HG02973 (cell line): ENCODE measurements around the gene KCTD19.
A peak's percentile ranks its signal among the peaks of the same experiment; 100 is the strongest.

Source experiments
- ATAC-seq: cut with Tn5 transposase; IDR thresholded peaks from one replicate; pipeline ENCODE4 v1.9.1; 2021; ENCODE audit warnings: moderate library complexity; ENCODE audit not compliant: unreplicated experiment

Gene KCTD19

GRCh38 chr16:67327743-67328142 lies 1.2 kb upstream of the KCTD19 start:
- ATAC-seq: no peak

DNA sequence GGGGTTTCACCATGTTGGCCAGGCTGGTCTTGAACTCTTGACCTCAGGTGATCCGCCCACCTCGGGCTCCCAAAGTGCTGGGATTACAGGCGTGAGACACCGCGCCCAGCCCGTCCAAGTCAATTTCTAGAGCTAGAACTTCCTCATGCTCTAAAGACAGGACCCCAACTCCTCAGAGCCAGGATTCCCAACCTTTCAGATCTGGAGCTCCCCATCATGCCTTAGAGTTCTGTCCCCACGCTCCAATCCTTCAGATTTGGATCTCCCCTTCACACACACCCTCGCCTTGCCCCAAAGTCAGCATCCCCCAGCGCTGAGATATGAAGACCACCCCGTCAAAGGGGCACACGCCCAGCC lies 448 bp downstream of the KCTD19 start:
- no peak for ATAC-seq

DNA sequence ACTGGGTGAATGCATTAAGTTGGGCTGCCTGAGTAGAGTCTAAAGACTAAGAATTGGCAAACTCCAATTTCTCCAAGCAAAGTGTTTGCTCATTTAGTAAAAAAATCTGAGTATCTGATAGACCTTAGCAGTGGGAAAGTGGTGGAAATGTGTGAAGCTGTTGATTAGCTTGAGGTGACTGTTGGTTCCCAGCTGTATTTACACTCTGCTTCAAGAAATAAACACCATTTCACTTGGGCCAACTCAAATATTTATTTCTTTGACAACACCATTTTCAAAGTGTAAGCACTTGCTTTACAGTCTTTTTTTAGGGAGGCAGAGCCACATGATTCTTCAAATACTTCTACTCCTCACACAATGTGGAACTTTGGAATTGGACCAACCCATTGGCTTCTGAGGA lies 8.7 kb downstream of the KCTD19 start:
- no peak for ATAC-seq

DNA sequence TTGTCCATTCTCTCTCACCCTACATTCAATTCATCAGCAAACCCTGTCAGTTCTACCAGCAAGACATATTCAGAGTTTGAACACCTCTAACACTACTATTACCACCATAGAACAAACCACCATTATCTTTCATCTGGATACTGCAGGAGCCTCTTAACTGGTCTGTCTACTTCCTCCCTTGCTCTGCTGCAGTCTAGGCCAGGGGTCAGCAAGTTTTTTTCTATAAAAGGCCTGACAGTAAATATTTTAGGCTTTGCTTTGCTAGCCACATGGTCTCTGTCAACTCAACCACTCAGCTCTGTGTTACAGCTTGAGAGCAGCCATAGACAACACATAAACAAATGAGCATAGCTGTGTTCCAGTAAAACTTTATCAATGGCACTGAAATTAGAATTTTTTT lies 13.8 kb downstream of the KCTD19 start:
- no peak for ATAC-seq

DNA sequence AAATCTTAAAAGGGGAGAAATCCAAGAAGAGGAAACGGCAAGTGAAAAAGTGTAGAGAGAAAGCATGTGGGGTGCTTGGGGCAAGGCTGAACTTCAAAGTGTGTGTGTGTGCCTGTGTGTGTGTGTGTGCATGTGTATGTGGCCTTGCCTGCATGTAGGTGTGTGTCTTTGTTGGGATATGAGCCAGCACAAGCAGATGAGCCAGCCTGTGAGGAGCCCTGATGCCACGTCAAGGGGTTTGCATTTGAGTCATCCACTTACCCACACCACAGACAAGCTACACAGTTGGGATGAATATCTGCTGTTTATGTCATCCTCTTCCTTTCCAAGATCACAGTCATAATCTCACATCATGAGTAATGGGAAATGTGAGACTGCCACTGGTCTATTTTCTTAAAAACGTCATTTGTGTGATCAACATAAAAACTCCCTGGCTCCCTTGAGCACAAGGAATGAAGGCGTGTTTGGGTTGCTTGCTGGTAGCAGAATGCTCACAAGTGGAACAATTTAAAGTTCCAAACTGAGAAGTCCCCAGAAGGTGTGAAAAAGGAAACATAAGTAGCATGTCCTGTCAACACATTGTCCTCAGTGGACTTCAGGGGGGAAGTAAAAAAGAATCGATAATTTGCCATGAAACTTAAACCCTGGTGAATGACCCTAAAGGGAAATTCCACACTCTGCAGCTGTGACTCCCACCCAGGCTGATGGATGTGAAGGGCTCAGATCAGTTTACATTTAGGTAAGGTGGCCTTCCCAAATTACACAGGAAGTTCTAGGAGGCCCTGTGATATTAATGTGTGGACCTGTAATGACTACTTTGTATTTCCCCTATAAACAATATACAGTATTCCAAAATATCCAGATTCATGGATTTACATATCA lies 14.7 kb downstream of the KCTD19 start:
- ATAC-seq: peak; percentile 74

- ATAC-seq: no peak
Measured at GRCh38 chr16:67310561-67310960, 16.0 kb downstream of the KCTD19 start.

GRCh38 chr16:67305216-67306071 lies 21.1 kb downstream of the KCTD19 start:
- no peak for ATAC-seq

DNA sequence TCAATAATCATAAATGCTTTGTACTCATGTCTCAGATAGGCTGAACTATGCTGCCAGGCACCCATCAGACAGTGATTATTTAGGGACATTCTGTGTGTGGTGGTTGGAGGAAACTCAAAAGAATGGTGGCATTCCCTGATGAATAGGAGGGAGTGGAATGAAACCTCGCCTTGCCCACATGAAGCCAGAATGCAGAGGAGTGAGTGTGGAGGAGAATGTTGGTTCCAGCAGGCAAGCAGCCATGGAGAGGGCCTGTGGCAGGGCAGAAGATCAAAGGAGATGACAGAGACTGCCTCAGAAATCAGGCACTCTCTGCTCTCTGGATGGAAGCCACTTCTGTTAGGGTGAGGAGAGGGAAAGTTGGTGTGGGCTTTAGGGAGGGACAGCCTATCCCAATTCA lies 22.5 kb downstream of the KCTD19 start:
- no peak for ATAC-seq

- no peak for ATAC-seq
Measured at GRCh38 chr16:67302970-67303369, 23.6 kb downstream of the KCTD19 start.

- no peak for ATAC-seq
Measured at GRCh38 chr16:67302076-67302475, 24.5 kb downstream of the KCTD19 start.

DNA sequence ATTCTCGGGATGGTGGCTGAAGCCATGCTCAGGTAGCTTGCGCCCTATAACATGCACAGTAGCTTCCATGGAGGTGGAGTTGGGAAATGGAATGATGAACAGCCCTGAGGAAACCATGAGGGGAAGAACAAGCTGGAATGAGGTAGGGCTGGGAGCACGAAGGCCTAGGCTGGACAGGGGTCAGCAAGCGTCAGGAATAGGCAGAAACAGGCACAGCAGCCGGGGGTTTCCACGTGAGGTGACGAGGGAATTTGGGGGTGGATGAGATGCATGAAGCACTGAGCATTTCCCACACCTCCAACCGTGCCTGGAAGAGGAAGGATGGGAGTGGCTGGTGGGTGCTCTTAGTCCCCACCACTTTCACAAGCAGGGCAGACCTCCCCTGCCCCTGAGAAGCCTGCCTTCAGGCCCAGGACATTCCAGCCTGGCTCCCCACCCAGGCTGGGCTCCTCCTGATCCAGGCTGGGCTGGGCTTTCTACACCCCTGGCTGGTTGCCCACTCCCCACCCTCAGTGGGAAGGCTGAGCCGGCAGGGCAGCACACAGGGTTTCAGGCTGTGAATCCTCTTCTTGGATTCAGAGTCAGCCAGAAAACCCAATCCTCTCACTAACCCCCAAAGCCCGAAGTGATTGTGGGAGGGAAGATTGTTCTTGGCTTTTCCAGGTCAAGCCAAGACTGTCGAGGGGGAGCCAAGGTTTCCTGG lies 25.3 kb downstream of the KCTD19 start:
- no peak for ATAC-seq

DNA sequence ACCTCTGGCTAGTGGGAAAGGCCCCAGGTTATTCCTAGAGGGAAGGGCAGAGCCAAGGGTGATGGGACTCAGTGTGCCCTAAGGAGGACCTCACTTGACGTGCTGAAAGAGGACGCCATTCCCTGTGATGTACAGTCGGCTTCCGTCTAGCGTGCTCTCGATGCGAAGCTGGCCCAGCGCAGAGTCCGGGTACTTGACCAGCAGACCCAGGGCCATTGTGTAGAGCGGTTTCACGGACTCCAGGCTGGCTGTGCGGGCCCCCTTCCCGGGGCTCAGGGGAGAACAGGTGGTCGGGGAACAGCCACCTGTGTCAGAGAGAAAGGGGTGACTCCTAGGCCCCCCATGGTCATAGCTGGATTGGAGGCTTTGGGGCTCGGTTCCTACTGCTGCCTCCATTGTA lies 27.3 kb downstream of the KCTD19 start:
- no peak for ATAC-seq

GRCh38 chr16:67298277-67298676 lies 28.3 kb downstream of the KCTD19 start:
- ATAC-seq: no peak

GRCh38 chr16:67296420-67296819 lies 30.1 kb downstream of the KCTD19 start:
- no peak for ATAC-seq

GRCh38 chr16:67294938-67295361 lies 31.6 kb downstream of the KCTD19 start:
- ATAC-seq: no peak

GRCh38 chr16:67294171-67294757 lies 32.3 kb downstream of the KCTD19 start:
- no peak for ATAC-seq

DNA sequence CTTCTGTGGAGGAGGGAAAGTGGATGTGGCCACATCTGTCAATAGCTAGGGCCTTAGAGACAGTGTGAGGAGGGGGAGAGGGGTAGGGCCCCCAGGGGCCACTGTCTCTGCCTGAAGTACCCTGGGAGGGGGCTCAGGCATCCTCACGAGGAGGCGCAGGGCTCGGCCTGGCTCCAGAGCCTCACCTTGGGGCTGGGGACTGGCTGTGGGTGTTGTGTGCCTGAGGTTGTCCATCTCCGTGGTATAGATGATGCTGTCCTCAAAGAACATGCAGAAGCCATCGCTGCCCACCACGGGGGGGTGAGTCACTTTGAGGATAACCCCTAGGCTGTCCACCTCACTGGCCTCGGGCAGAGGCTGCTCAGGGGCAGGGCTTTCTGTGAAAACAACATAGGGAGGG lies 35.1 kb downstream of the KCTD19 start:
- ATAC-seq: no peak

DNA sequence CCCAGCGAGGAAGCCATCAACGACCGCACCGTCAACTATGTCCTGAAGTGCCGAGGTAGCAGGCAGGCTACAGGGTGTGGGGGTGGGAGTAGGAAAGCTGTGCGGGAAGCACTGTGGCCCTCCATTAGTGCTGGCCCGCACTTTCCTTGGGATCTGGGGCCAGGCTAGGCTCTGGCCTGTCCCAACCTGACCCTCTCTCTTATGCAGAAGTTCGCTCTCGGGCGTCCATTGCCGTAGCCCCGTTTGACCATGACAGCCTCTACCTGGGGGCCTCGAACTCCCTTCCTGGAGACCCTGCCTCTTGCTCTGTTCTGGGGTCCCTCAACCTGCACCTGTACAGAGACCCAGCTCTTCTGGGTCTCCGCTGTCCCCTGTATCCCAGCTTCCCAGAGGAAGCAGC lies 38.6 kb downstream of the KCTD19 start:
- ATAC-seq: no peak

DNA sequence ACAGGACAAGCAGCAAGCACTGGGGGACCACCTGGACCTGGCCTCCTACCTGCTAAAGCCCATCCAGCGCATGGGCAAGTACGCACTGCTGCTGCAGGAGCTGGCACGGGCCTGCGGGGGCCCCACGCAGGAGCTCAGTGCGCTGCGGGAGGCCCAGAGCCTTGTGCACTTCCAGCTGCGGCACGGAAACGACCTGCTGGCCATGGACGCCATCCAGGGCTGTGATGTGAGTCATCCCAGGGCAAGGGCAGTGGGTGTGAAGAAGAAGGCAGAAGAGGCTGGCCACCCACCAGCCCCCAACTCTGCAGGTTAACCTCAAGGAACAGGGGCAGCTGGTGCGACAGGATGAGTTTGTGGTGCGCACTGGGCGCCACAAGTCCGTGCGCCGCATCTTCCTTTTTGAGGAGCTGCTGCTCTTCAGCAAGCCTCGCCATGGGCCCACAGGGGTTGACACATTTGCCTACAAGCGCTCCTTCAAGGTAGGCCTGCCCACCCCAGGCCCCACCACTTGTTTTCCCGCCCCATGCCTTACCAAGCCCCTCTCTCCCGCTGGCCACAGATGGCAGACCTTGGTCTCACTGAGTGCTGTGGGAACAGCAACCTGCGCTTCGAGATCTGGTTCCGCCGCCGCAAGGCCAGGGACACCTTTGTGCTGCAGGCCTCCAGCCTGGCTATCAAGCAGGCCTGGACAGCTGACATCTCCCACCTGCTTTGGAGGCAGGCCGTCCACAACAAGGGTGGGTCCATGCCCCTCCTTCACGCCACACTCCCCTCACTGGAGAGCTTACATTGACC lies 39.9 kb downstream of the KCTD19 start:
- no peak for ATAC-seq
